Measurements from ENCODE around the gene NCBP2. TPM values are rescaled to one million over a fixed set of nuclear protein-coding genes. Genes with fewer than 3 reads are reported as not detected.

NCBP2 gene
- total RNA-seq, 1 donor from 2014 or later = 16.9 TPM

- Histone ChIP-seq H3K4me3 (no peak overlapping the region), H3K4me1 (no peaks in the 10 kb centered on the region), H3K36me3 (peaks cover 71 to 86% of the 10 kb centered on the region in 2 donors), H3K9me3 (no peaks in the 10 kb centered on the region), H3K27ac (no peak overlapping the region), H3K27me3 (no peaks in the 10 kb centered on the region)
- TF ChIP-seq CTCF (IDR thresholded peaks at IDR 0.05) = no peak
- DNase-seq (ENCODE audit: low spot score in 2 of 2) = no peak
- intact Hi-C loops (cut with DNase I) = no loop called here
These were observed 9.7 kb downstream of the NCBP2 start for GRCh38 chr3:196932600-196932999.

DNA sequence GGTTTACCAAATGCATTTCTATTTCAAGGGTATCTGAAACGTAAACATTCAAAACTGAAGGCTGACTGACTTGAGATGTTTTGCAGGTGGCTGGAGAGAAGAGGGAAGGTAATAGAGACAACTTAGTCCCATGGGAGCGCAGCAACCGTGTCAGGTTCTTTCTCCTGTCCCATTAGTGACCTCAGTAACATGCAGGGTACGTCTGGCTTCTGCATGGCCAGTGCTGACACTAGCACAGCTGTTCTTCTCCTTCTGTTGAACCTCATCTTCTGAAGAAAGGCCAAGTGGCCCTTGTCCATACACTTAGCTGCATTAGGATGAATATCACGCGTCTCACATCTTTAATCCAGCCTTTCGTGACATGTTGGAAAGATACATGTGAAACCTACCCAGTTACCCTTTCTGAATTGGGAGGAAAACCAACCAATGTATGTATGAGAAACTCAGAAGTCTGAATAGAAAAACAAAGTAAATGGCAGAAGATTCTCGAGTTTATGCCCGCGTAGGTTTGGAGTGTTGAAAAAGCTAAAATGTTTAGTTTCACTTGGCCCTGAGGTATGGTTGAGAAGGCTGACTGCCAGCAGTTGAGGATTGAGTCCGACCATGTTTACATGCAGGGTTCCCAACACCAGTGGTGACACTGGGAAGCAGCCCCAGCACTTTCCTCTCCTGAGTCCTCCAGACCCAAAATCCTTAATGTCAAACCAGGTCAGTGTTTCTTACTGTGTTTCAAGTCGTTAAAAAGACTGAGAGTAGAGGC, 10.3 kb downstream of the NCBP2 start:
- TF ChIP-seq CTCF (IDR thresholded peaks at IDR 0.05) = no peak
- no peaks in the 10 kb centered on the region for H3K9me3 ChIP-seq
- no peaks in the 10 kb centered on the region for H3K27me3 ChIP-seq
- DNase-seq (ENCODE audit: low spot score in 2 of 2) = no peak
- H3K36me3 ChIP-seq = peaks cover 65 to 82% of the 10 kb centered on the region in 2 donors
- intact Hi-C loops (cut with DNase I) = no loop called here
- no peaks in the 10 kb centered on the region for H3K4me1 ChIP-seq
- H3K4me3 ChIP-seq = no peak overlapping the region
- H3K27ac ChIP-seq = no peak overlapping the region

GRCh38 chr3:196931157-196931556, 11.2 kb downstream of the NCBP2 start:
- no peaks in the 10 kb centered on the region for H3K4me1 ChIP-seq
- intact Hi-C loops (cut with DNase I) = no loop called here
- no peak overlapping the region for H3K27ac ChIP-seq
- peaks cover 59 to 74% of the 10 kb centered on the region in 2 donors for H3K36me3 ChIP-seq
- no peaks in the 10 kb centered on the region for H3K9me3 ChIP-seq
- no peak for DNase-seq (ENCODE audit: low spot score in 2 of 2)
- no peak overlapping the region for H3K4me3 ChIP-seq
- no peaks in the 10 kb centered on the region for H3K27me3 ChIP-seq
- no peak for TF ChIP-seq CTCF (IDR thresholded peaks at IDR 0.05)

- TF ChIP-seq CTCF (IDR thresholded peaks at IDR 0.05) = no peak
- DNase-seq (ENCODE audit: low spot score in 2 of 2) = no peak
- peaks cover 27 to 50% of the 10 kb centered on the region in 2 donors for H3K36me3 ChIP-seq
- H3K4me3 ChIP-seq = no peak overlapping the region
- H3K27ac ChIP-seq = no peak overlapping the region
- no peaks in the 10 kb centered on the region for H3K4me1 ChIP-seq
- H3K27me3 ChIP-seq = no peaks in the 10 kb centered on the region
- H3K9me3 ChIP-seq = no peaks in the 10 kb centered on the region
- intact Hi-C loops (cut with DNase I) = no loop called here
These were observed 14.5 kb downstream of the NCBP2 start for GRCh38 chr3:196927571-196928453.

DNA sequence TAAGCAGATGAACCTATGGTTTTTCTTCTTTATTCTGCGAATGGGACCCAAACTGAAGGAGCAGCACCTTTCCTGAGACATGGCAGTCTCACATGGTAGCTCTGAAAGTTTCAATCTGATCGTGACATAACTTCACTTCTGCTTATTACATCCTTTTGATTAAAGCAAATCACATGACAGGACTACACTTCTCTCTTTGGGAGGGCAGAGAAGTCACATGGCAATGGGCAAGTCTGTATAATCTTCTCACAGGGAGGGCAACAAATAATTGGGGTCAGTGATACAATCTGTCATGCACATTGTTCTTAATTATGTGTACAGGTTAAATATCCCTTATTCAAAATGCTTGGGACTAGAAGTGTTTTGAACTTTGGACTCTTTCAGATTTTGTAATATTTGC, 21.6 kb downstream of the NCBP2 start:
- no peaks in the 10 kb centered on the region for H3K9me3 ChIP-seq
- peaks cover 3 to 24% of the 10 kb centered on the region in 2 donors for H3K36me3 ChIP-seq
- H3K27ac ChIP-seq = no peak overlapping the region
- no peak for TF ChIP-seq CTCF (IDR thresholded peaks at IDR 0.05)
- no peaks in the 10 kb centered on the region for H3K27me3 ChIP-seq
- DNase-seq (ENCODE audit: low spot score in 2 of 2) = no peak
- intact Hi-C loops (cut with DNase I) = no loop called here
- H3K4me3 ChIP-seq = no peak overlapping the region
- H3K4me1 ChIP-seq = no peaks in the 10 kb centered on the region
